Raji (cell line): ENCODE data around the gene ATP8A1.

Experiments used
- POLR2A ChIP-seq: IDR thresholded peaks from 2 replicates; pipeline ENCODE4 v1.6.1; 2011; ENCODE audit warnings: low read depth, low read length, control low read depth; ENCODE audit not compliant: insufficient read depth

Gene ATP8A1

DNA sequence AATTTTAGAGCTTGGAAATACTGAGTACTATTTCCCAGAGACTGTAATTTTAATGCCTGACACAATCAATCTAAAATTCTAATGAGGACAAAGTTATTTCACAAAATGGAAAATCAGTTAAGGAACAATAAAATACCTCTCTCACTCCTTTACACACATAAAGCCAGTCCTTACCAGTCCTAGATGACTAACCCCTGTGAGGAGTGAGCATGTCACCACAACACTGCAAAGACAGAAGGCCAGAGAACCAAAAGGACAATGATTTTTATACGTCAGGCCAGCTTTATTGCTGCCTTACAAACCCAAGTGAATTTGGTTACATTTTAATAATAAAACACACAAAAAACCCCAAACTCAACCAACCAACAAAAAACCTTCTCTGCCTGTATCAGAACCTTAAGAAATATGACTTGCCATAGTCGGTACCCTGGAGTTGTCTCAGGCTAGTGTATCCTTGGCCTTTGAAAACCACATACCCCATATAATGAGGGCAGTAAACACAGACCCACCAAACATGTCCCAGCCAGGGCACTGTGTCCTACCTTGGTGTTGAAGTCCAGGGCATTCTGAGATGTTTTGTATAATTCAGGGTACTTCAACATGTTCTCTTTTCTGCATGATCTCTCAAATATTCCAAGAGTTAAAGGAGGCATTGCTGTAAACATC, 202.0 kb downstream of the ATP8A1 start:
- no peak for TF ChIP-seq POLR2A

DNA sequence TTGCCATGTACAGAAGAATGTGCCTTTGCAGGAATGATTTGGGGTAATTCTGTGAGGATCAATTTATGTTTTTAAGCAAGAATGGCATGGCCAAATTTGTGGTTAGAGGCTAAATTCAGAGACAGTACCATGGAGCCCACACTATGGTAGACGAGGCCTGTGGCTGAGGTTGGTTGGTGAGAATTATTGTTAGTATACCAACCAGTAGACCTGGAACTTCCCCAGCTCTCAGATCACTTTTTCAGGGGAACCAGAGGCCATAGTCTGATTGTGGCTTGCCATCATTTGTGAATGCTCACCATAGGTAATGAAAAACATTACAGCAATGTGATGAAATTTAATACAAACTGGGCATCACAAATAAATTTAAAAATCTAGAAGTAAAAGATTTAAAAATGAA, 203.3 kb downstream of the ATP8A1 start:
- no peak for TF ChIP-seq POLR2A

- no peak for TF ChIP-seq POLR2A
Measured at GRCh38 chr4:42452823-42453222, 204.1 kb downstream of the ATP8A1 start.

GRCh38 chr4:42446823-42447222, 210.1 kb downstream of the ATP8A1 start:
- no peak for TF ChIP-seq POLR2A

GRCh38 chr4:42445038-42445437, 211.9 kb downstream of the ATP8A1 start:
- no peak for TF ChIP-seq POLR2A

GRCh38 chr4:42442601-42443000, 214.3 kb downstream of the ATP8A1 start:
- TF ChIP-seq POLR2A, result no peak

DNA sequence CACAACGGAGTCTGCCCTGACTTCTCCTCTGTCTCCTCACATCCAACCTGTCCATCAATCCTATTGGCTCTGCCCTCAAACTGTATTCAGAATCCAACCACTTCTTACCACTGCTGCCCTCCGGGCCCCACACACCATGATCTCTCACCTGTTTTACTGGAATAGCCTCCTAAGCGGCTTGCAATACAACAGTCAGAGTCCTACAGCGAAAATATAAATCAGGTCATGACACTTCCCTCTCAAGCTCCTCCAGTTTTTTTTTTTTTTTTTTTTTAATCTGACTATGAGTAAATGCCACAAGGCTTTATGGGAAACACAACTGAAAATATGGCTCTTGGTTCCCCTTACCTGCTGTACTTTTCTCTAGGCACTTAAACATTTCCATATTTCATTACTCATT, 216.8 kb downstream of the ATP8A1 start:
- no peak for TF ChIP-seq POLR2A

DNA sequence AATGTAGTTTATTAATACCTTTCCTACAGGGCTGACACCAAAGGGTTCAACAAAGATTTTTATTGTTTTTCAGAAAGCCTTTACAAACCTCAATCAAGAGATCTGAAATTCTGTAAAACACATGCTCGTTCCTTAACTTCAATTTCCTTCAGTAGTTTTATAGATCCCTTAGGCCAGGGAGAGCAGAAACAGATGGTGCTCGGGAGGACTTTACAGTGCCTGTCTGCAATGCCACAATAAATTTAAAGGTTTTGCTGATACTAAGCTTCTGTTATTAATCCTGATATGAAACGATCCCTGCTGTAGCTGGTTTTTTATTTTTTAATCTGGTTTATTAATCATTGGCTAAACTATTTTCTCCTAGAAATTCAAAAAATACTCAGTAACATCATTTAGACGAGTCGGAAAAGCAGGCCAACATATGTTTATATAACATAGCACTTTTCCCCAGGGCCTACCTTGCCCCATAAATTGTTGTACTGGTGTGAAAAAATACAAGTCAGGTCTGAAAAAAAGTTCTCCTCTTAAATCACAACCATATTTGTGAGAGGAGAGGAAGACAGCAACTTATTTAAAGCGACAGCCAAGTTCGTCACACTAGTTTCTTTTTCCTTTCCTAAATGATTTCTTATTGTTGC, 219.9 kb downstream of the ATP8A1 start:
- TF ChIP-seq POLR2A, result no peak

- no peak for TF ChIP-seq POLR2A
Measured at GRCh38 chr4:42428036-42428435, 228.9 kb downstream of the ATP8A1 start.

- no peak for TF ChIP-seq POLR2A
Measured at GRCh38 chr4:42425146-42426065, 231.5 kb downstream of the ATP8A1 start.

DNA sequence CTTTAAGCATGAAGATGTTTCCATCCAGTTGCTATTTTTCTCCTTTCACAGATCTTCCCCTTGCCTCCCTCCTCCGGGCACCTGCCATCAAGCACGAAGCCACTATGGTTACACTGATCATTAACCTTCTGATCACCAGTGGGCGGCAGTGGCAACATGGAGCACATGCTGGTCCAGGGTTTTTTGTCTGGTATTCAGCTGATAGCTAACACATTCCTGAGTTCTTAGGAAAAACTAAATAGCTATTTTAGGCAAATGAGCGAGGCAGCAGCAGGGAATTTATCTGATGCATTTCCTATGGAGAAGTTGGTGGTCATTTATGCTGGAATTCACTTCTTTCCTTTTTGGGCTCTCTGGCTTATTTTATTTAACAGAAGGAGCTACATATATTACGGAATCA, 236.8 kb downstream of the ATP8A1 start:
- no peak for TF ChIP-seq POLR2A

GRCh38 chr4:42417550-42417949, 239.4 kb downstream of the ATP8A1 start:
- TF ChIP-seq POLR2A, result no peak

- TF ChIP-seq POLR2A, result no peak
Measured at GRCh38 chr4:42416017-42416416, 240.9 kb downstream of the ATP8A1 start.

DNA sequence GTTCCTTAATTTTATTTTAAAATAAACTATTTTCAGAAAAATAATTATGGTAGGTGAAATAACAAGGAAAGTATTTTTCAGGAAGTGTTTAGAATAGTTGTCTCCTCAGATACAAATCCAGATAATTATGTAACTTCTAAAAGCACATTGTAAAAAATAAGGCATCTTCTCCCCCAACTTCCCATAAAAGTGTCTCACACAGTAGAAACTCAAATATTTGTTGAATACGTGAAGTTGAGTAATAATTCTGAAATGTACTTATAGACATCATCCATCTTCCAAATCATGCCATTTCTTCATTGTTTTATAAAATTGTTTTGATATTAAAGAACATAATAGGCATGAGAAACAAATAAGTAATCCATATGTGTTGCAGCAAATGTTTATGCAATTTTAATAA, 241.6 kb downstream of the ATP8A1 start:
- no peak for TF ChIP-seq POLR2A

DNA sequence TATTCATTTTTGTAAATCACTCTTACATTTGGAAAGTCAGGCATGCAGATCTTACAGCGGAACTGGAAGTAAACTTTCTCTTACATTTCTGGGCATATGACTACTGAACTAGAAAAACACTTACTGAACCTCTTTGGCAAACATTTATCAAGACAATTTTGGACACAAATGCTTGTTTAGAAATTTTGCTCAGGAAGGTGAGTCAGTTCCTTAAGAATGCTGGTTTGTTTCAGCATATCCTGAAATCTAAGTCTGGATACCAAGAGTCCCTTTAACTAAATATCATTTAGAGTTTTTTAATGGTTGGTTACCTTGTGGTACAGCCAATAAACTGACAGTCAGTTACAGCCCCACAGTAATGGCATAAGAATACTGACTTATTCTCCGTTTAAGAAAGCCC, 244.7 kb downstream of the ATP8A1 start:
- no peak for TF ChIP-seq POLR2A

GRCh38 chr4:42411803-42412202, 245.1 kb downstream of the ATP8A1 start:
- TF ChIP-seq POLR2A, result no peak
